ENCODE data around the gene TSPOAP1.

Gene TSPOAP1

DNA sequence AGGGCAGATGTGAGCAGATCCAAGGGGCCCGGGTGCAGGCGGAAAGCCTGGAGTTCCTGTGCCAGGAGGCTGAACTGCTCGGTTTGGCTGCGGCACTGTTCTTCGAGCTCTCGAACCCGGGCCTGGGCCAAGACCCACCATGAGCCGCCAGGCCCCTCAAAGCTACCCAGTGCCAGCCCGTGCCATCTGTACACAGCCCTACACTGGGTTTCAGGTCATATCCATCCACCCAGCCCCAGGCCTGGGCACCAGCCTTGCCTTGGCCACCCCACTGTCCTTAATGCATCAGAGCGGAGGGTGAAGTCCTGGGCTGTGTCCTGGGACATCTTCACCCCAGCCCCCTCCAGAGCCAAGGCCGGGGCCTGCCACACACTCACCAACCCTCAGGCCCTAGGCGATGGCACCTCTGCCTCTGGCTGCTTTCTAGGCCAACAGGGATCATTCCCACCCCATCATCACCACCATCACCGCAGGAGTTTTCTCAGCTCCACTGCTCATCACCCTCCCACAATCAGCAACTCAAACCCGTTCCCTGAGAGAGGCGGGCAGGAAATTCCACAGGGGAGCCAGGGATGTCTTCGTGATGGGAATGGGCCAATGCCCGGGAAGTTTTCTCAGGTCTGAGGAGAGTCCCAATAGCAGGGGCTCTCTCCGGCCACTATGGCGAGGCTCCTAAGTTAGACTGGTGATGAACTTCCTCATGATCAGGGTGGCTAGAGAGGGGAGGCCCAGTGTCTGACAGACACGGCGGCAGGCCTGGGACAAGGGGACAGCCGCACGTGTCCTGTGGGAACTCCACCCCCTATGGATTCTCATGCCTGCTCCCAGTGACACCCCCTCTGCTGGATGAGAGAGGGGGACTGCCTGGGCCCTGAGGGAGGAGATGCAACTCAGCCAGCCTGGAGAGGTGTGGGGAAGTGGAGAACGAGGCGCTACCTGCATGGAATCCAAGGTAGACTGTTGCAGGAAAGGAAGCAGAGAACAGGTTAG, 9.1 kb downstream of the TSPOAP1 start:
- no peaks in the 10 kb centered on the region for H3K9me3 ChIP-seq (ENCODE audit: control insufficient read depth, insufficient read depth, low read depth, low read length)
- H3K27me3 ChIP-seq (ENCODE audit: control insufficient read depth, insufficient read depth, low read length): peaks cover 18% of the 10 kb centered on the region
- no peak overlapping the region for H3K4me3 ChIP-seq (ENCODE audit: low read depth, low read length)
- no peak overlapping the region for H3K9ac ChIP-seq (ENCODE audit: low read length)
- H3K27ac ChIP-seq (ENCODE audit: low read depth, low read length): no peak overlapping the region
- H3K4me1 ChIP-seq (ENCODE audit: control insufficient read depth, insufficient read depth, low read length): peaks cover 17% of the 10 kb centered on the region; the same call in 1 of the 2 replicates
- H3K36me3 ChIP-seq (ENCODE audit: control insufficient read depth, insufficient read depth, low read length): no peaks in the 10 kb centered on the region

DNA sequence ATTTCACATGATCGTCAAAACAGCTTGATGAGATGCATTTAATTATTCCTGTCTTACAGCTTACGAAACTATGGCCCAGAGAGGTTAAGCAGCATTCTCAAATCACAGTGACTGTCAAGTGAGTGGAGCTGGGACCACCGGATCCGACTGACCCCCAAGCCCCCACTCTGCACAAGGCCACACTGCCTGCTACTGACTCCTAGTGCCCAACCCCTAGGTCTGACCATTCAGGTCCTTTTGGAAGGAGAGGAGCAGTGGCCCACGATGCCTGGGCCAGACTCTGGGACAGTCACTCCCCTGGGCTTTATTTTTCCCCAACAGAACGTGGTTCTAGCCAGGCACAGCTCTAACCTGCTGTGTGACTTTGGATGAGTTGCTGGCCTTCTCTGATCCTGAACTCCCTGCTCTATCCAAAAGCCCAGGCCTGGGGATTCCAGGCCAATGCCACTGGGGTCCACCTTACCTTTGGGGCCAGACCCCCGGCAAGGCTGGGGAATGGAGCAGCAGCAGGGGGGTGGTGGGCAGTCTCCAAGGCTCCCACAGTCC, 9.9 kb downstream of the TSPOAP1 start:
- Histone ChIP-seq H3K9me3 (ENCODE audit: control insufficient read depth, insufficient read depth, low read depth, low read length) (no peaks in the 10 kb centered on the region), H3K27ac (ENCODE audit: low read depth, low read length) (no peak overlapping the region), H3K27me3 (ENCODE audit: control insufficient read depth, insufficient read depth, low read length) (peaks cover 12% of the 10 kb centered on the region), H3K4me3 (ENCODE audit: low read depth, low read length) (no peak overlapping the region), H3K4me1 (ENCODE audit: control insufficient read depth, insufficient read depth, low read length) (peaks cover 11% of the 10 kb centered on the region; the same call in 1 of the 2 replicates), H3K9ac (ENCODE audit: low read length) (no peak overlapping the region), H3K36me3 (ENCODE audit: control insufficient read depth, insufficient read depth, low read length) (no peaks in the 10 kb centered on the region)

DNA sequence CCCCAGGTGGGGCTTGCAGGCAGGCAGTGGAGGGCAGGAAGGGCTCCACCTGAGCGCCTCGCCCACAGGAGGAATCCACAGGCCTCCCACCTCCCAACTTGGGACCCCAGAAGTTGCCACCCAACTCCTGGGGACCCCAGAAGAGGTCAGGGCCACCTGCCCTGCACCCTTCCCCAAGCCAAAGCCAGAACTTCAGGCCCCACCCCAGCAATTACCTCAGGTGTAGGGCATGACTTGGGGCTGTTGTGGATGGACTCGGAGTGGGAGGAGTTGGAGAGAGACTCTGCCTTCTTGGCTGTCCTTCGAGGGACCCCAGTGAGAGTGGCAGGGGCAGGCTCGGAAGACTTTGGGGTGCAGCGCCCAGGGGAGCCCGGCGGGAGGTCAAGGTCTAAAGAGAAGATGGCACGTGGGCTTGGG, 10.5 kb downstream of the TSPOAP1 start:
- Histone ChIP-seq H3K9ac (ENCODE audit: low read length) (no peak overlapping the region), H3K27ac (ENCODE audit: low read depth, low read length) (no peak overlapping the region), H3K36me3 (ENCODE audit: control insufficient read depth, insufficient read depth, low read length) (no peaks in the 10 kb centered on the region), H3K4me1 (ENCODE audit: control insufficient read depth, insufficient read depth, low read length) (peaks cover 5% of the 10 kb centered on the region; the same call in 1 of the 2 replicates), H3K9me3 (ENCODE audit: control insufficient read depth, insufficient read depth, low read depth, low read length) (no peaks in the 10 kb centered on the region), H3K4me3 (ENCODE audit: low read depth, low read length) (no peak overlapping the region), H3K27me3 (ENCODE audit: control insufficient read depth, insufficient read depth, low read length) (peaks cover 6% of the 10 kb centered on the region)

DNA sequence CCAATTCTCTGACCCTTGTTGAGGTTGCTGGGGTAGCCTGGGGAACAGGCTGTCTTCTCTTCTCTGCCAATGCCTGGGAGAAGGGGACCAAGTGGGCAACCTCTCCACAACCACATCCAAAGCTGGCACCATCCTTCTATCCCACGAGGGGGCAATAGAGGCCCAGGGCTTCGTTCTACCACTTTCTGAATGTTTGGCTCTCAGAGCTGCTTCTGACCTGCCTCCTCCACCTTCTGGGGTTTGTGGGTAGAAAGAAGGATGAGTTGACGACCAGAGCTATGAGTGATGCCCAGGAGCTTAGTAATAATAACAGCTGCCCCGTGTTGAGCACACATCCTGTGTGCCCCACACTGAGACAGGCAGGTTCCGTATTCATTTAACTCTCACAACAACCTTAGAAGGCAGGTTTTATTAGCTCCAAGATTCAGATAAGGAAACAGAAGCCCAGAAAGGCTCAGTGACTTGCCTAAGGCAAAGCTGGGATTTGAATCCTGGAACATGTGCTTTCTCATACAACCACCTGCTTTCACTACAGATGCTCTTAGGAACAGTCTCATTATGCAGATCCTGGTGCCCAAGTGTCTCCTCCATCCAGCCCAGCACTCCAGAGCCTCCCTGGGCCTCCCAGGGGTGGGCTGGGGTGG, 11.1 kb downstream of the TSPOAP1 start:
- Histone ChIP-seq H3K36me3 (ENCODE audit: control insufficient read depth, insufficient read depth, low read length) (no peaks in the 10 kb centered on the region), H3K4me3 (ENCODE audit: low read depth, low read length) (no peak overlapping the region), H3K9me3 (ENCODE audit: control insufficient read depth, insufficient read depth, low read depth, low read length) (no peaks in the 10 kb centered on the region), H3K27me3 (ENCODE audit: control insufficient read depth, insufficient read depth, low read length) (peaks cover 3% of the 10 kb centered on the region; the same call in 1 of the 2 replicates), H3K27ac (ENCODE audit: low read depth, low read length) (no peak overlapping the region), H3K9ac (ENCODE audit: low read length) (no peak overlapping the region), H3K4me1 (ENCODE audit: control insufficient read depth, insufficient read depth, low read length) (peaks cover 4% of the 10 kb centered on the region; the same call in 1 of the 2 replicates)

DNA sequence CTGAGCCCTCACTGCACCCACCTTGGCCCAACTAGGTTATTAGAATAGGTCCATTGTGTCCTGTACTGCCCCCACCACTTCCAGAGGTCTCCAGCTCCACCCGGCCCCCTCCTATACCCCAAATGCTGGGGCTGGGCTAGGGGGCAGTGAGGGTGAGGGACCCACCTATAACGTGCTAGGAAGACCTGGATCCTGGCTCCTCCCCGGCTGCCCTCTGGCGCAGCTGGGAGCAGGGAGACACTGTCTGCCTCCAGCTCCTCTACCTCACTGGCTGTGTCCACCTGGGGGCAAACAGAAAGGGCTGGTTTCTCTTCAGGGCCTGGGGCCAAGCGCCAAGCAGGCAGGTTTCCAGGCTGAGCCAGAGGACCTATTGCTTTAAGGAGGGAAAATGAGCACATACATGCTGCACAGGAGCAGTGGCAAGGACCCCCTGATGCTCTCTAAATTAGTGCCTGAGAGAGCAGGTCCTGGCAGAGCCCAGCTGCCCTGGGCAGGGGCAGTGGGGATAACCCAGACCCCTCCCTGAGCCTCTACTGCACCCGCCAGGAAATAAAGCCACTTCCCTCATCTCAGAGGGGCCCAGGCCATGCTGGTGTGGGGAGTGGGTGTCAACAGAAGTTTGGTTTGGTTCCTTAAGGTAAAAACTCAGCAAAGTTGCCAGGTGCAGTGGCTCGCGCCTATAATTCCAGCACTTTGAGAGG, 12.2 kb downstream of the TSPOAP1 start:
- Histone ChIP-seq H3K27me3 (ENCODE audit: control insufficient read depth, insufficient read depth, low read length) (0 out of 2 replicates have a peak, but pooled peaks cover 3% of the 10 kb centered on the region), H3K9ac (ENCODE audit: low read length) (no peak overlapping the region), H3K4me1 (ENCODE audit: control insufficient read depth, insufficient read depth, low read length) (peaks cover 4% of the 10 kb centered on the region; the same call in 1 of the 2 replicates), H3K27ac (ENCODE audit: low read depth, low read length) (no peak overlapping the region), H3K36me3 (ENCODE audit: control insufficient read depth, insufficient read depth, low read length) (no peaks in the 10 kb centered on the region), H3K4me3 (ENCODE audit: low read depth, low read length) (no peak overlapping the region), H3K9me3 (ENCODE audit: control insufficient read depth, insufficient read depth, low read depth, low read length) (no peaks in the 10 kb centered on the region)

DNA sequence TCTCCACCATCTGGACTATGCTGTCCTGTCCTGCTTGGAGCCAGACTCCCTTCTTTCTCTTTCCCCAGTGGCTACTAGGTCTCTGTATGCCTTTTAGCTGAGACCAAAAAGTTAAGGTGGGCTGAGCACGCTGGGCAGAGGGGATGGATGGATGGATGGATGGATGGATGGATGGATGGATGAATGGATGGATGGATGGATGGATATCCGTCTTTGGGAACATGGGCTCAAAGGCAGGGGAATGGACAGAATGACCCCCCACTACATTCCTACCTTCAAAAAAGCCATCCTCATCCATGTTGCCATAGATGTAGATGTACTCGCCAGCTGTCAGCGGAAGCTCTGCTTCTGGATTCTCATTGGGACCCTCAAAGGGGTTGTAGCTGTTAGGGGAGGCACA, 12.8 kb downstream of the TSPOAP1 start:
- no peak overlapping the region for H3K4me3 ChIP-seq (ENCODE audit: low read depth, low read length)
- H3K9ac ChIP-seq (ENCODE audit: low read length): no peak overlapping the region
- H3K4me1 ChIP-seq (ENCODE audit: control insufficient read depth, insufficient read depth, low read length): peaks cover 4% of the 10 kb centered on the region; the same call in 1 of the 2 replicates
- H3K27me3 ChIP-seq (ENCODE audit: control insufficient read depth, insufficient read depth, low read length): no peaks in the 10 kb centered on the region
- no peaks in the 10 kb centered on the region for H3K36me3 ChIP-seq (ENCODE audit: control insufficient read depth, insufficient read depth, low read length)
- H3K27ac ChIP-seq (ENCODE audit: low read depth, low read length): no peak overlapping the region
- H3K9me3 ChIP-seq (ENCODE audit: control insufficient read depth, insufficient read depth, low read depth, low read length): no peaks in the 10 kb centered on the region

DNA sequence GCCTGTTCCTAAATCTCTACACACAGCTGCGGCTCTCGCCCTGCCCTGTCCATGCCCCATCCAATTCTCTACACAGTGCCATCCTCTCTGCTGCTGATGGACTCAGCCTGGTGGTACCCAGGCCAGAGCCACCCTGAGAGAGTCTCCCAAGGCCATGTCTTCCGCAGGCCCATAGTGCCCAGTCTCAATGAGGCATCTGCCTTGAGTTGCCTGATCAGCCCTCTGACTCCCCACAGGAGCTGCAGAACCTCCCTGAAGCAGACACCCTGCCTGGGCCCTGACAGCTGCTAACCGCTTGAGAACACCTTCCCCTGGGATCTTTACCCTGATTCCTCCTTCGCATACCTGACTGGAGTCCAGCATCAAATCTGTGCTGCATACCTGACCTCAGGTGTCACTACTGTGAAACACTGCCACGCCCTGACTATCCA, 13.3 kb downstream of the TSPOAP1 start:
- H3K4me1 ChIP-seq (ENCODE audit: control insufficient read depth, insufficient read depth, low read length): peaks cover 4% of the 10 kb centered on the region; the same call in 1 of the 2 replicates
- H3K9ac ChIP-seq (ENCODE audit: low read length): no peak overlapping the region
- H3K27me3 ChIP-seq (ENCODE audit: control insufficient read depth, insufficient read depth, low read length): no peaks in the 10 kb centered on the region
- no peaks in the 10 kb centered on the region for H3K36me3 ChIP-seq (ENCODE audit: control insufficient read depth, insufficient read depth, low read length)
- H3K9me3 ChIP-seq (ENCODE audit: control insufficient read depth, insufficient read depth, low read depth, low read length): no peaks in the 10 kb centered on the region
- H3K27ac ChIP-seq (ENCODE audit: low read depth, low read length): no peak overlapping the region
- no peak overlapping the region for H3K4me3 ChIP-seq (ENCODE audit: low read depth, low read length)

DNA sequence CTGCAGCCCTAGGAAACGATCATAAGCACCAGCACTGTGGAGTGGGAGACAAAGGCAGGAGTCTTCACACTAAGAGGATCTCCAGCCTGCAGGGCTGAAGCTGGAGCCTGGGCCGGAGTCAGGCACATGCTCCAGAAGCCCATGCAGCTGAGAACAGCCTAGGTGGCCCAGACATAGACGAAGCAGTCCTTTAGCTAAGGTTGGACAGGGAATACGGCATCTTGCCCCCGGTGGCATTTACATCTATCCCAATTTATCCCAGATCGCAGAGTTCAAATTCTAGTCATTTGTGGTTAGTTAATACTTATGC, 13.9 kb downstream of the TSPOAP1 start:
- no peak overlapping the region for H3K9ac ChIP-seq (ENCODE audit: low read length)
- no peaks in the 10 kb centered on the region for H3K27me3 ChIP-seq (ENCODE audit: control insufficient read depth, insufficient read depth, low read length)
- H3K4me1 ChIP-seq (ENCODE audit: control insufficient read depth, insufficient read depth, low read length): peaks cover 4% of the 10 kb centered on the region; the same call in 1 of the 2 replicates
- H3K27ac ChIP-seq (ENCODE audit: low read depth, low read length): no peak overlapping the region
- no peaks in the 10 kb centered on the region for H3K9me3 ChIP-seq (ENCODE audit: control insufficient read depth, insufficient read depth, low read depth, low read length)
- H3K36me3 ChIP-seq (ENCODE audit: control insufficient read depth, insufficient read depth, low read length): no peaks in the 10 kb centered on the region
- H3K4me3 ChIP-seq (ENCODE audit: low read depth, low read length): no peak overlapping the region

DNA sequence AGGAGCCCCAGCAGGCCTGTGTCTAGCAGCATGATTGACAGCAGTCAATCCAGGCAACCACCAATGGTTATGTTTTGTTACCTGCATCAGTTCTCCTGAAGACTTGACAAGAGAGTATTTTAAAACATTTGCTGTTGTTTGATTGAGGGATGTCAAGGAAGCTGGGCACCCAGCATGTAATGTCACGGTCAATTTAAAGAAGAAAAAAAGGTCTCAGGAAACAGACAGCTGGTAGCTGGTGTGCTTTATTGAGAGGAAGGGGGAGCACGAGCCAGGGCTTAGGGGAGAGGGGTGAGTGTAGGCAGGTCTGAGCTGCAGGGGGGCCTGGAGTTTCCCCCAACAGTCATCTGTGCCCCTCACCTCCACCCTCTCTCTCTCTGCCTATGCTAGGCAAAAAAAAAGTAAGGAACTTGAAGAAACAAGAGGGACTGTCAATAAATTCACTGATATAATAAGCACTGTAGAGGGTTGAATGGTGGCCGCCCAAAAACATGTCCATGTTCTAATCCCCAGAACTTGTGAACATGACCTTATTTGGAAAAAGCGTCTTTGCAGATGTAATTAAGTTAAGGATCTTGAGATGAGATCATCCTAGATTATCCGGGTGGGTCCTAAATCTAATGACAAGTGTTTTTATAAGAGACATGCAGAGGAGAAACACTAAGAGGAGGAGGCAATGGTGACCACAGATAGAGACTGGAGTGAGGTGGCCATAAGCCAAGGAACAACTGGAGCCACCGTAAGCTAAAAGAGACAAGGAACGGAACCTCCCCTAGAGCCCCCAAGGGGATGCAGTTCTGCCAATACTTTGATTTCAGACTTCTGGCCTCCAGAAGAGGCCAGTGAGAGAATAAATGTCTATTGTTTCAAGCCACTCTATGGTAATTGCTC, 14.5 kb downstream of the TSPOAP1 start:
- no peaks in the 10 kb centered on the region for H3K27me3 ChIP-seq (ENCODE audit: control insufficient read depth, insufficient read depth, low read length)
- H3K36me3 ChIP-seq (ENCODE audit: control insufficient read depth, insufficient read depth, low read length): no peaks in the 10 kb centered on the region
- H3K4me1 ChIP-seq (ENCODE audit: control insufficient read depth, insufficient read depth, low read length): peaks cover 4% of the 10 kb centered on the region; the same call in 1 of the 2 replicates
- no peak overlapping the region for H3K9ac ChIP-seq (ENCODE audit: low read length)
- H3K27ac ChIP-seq (ENCODE audit: low read depth, low read length): no peak overlapping the region
- H3K9me3 ChIP-seq (ENCODE audit: control insufficient read depth, insufficient read depth, low read depth, low read length): no peaks in the 10 kb centered on the region
- no peak overlapping the region for H3K4me3 ChIP-seq (ENCODE audit: low read depth, low read length)

DNA sequence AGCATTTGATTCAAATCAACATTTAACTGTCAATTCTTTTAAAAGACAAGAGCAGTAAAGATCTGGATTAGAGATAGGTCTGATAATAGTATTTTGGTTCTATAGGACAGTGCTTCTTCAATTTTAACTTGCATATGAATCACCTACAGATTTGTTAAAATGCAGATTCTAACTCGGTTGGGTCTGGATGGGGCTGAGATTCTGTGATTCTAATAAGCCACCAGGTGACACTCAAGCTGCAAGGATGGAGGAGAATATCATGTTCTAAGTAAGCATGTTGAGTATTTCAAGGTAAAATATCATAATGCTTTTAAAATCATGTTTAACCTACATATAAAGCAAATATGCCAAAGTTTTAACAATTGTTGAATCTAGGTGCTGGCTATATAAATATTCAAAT, 15.8 kb downstream of the TSPOAP1 start:
- no peaks in the 10 kb centered on the region for H3K9me3 ChIP-seq (ENCODE audit: control insufficient read depth, insufficient read depth, low read depth, low read length)
- H3K27me3 ChIP-seq (ENCODE audit: control insufficient read depth, insufficient read depth, low read length): no peaks in the 10 kb centered on the region
- no peak overlapping the region for H3K27ac ChIP-seq (ENCODE audit: low read depth, low read length)
- H3K4me3 ChIP-seq (ENCODE audit: low read depth, low read length): no peak overlapping the region
- H3K4me1 ChIP-seq (ENCODE audit: control insufficient read depth, insufficient read depth, low read length): peaks cover 6% of the 10 kb centered on the region; the same call in 1 of the 2 replicates
- H3K9ac ChIP-seq (ENCODE audit: low read length): no peak overlapping the region
- no peaks in the 10 kb centered on the region for H3K36me3 ChIP-seq (ENCODE audit: control insufficient read depth, insufficient read depth, low read length)

Data from HUES6 (cell line).